Stimulated activated CD8-positive, alpha-beta memory T cell treated with anti-CD3 and anti-CD28 coated beads, Interleukin-7, amount 100 ng/mL, for 48 hours (primary cell): ENCODE measurements around the gene MVD.

Source experiments
- DNase-seq, 2 donors: peaks; one replicate each; pipeline ENCODE4 v3.0.0-alpha.2; 2020; ENCODE audit warnings: low read depth in 1 of 2; ENCODE audit errors: extremely low read depth in 1 of 2

Gene MVD

DNA sequence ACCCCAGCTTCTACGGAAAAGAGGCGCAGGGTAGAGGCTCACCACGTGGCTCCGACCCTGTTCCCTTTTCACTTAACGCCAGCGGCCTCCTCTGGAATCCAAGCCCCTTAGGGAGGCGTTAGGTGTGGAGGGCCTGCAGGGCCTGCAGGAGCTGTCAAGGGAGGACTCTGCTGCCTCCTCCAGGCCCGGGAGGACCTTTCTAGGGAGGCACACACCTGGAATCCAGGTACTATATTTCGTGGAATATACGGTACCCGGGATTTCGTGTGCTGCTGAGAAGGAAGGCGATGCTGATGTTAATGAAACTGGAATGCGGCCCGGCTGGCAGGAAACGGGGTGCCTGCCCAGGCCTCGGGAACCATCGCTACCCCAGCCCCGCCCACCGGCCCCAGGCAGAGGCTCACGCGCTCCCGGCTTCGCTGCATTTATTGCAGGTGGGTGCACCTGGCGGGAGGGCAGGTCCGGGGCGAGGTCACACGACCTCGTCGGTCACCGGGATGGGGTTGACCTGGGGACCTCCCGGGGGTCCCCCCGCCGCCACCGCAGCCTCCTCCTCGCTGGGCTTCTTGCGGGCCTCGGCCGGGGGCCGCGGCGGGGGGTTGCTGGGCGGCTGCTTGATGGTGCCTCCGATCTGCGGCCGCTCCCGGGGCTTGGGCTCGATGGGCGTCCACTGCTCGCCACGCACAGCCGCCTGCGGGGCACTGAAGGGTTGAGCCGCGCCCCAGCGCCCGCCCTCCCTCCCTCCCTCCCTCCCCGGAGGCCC, 19.8 kb downstream of the MVD start:
- DNase-seq = no peak

DNA sequence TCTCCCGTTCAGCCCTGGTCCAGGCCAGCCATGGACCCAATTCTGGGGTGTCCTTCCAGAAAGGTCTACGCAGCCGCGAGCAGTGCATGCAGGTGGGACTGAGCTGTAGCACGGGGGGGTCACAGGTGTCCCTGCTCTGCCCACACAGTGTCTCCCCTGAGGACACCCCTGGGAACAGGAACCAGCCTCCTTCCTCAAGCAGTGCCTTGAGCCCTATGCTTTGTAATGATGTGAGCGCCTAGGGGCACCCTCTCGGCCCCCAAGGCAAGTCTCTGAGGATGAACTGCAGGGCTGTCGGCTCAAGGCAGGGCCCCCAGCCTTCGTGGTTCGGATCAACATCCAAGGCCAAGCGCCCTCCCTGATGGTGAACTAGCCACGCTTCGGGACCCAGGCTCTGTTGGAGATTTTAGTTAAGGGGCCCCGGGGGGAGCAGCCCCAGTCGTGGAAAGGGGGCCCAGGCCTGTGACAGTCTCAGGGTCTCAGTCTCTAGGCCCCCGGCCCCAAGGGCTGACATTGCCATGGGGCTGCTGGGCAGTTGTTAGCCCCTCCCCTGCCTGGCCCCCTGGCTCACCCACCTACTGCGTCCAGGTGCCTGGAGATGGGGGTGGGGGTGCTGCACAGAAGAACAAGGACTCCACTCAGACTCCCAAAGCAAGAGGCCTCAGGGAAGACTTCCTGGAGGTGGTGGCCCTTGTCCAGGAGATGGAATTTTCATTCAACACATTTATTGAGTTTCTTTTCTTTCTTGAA, 22.2 kb downstream of the MVD start:
- DNase-seq = no peak

DNA sequence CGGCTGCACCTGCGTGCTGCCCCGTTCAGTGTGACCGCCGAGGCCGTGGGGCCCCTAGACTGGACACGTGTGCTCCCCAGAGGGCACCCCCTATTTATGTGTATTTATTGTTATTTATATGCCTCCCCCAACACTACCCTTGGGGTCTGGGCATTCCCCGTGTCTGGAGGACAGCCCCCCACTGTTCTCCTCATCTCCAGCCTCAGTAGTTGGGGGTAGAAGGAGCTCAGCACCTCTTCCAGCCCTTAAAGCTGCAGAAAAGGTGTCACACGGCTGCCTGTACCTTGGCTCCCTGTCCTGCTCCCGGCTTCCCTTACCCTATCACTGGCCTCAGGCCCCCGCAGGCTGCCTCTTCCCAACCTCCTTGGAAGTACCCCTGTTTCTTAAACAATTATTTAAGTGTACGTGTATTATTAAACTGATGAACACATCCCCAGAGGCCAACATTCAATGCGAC, 22.8 kb downstream of the MVD start:
- no peak for DNase-seq

DNA sequence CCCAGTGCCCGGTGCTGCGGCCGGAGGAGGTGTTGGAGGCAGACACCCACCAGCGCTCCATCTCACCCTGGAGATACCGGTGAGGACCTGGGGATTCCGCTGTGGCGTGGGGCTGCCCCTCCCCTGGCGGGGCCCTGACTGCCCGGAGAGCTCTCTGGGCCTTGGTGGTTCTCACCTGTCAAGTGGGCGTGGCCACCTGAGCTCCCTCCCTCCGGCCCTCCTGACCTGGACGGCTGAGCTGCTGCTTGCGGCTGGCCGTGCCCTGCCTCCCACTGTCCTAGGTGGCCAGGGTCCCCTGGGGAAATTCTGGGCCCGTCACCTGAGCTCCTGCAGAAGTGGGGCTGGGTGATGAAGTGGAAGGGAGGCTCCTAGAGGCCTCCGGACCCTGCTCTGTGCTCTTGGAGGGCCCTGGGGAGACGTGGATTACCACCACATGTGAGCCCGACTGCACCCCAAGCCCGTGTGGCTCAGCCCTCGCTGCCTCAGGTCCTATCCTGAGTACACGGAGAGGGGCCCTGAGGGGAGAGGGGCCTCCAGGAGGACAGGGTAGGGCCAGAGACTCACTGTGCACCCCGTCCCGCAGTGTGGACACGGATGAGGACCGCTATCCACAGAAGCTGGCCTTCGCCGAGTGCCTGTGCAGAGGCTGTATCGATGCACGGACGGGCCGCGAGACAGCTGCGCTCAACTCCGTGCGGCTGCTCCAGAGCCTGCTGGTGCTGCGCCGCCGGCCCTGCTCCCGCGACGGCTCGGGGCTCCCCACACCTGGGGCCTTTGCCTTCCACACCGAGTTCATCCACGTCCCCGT, 23.5 kb downstream of the MVD start:
- no peak for DNase-seq

DNA sequence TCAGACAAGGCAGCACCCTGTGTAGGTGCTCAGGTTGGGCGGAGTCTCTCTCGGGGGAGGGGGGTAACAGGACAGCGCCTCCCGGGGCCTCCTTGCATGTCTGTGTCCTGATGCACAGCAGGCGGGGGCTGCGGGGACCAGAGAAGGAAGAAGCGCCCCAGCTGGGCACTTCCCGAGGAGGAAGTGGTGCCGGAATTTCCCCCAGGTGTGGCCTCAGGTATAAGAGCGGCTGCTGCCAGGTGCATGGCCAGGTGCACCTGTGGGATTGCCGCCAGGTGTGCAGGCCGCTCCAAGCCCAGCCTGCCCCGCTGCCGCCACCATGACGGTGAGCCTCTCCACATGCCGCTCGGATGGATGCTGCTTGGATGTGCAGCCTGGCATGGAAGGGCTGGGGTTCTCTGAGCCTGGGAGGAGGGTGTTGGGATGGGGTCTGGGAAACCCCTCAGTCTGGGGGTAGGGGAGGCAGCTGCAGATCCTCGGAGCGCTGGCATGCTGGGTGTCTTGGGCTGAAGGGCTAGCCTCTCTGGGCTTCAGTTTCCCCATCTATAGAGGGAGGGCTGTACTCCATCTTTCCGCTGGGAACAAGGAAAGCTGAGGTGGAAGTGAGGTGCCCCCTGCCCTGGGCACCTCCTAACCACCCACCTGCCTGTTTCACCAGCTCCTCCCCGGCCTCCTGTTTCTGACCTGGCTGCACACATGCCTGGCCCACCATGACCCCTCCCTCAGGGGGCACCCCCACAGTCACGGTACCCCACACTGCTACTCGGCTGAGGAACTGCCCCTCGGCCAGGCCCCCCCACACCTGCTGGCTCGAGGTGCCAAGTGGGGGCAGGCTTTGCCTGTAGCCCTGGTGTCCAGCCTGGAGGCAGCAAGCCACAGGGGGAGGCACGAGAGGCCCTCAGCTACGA, 24.3 kb downstream of the MVD start, which contains the start of gene IL17C:
Gene IL17C (plus strand): TSS at position 250 of the 908 bp plus-strand sequence. CDS start 70 bp downstream, at position 320.
- no peak for DNase-seq

DNA sequence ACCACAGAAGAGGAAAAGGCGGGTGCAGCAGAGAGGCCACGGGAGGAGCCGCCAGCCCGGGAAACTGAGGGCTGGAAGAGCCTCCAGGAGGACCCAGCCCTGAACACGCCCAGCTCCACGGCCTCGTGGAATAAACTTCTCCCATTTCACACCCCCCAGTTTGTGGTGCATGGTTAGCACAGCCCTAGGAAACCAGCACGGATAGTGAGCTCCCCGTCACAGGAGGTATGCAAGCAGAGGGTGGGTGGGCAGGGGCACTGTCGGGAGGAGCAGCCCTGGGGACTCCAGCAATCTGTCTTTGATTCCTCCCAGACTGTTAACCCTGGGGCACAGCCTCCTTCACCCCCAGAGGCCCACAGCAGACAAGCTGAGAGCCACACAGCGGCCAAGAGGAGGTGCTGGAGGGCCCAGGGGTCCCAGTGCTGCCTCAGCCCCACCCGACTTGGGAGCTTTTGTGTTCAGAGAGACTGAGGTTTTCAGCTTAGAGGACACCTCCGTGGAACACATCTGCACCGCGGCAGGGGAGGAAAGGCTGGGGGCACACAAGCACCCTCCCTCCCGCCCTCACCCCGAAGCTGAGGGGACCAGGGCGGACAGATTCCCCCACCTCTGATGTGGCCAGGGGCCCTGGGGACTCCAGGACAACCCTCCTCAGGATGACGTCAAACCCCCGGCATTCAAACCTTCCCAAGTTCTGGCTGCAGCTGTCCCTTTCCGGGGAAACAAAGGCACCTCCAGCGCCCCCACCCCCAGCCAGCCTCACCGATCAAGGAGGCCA, 26.2 kb downstream of the MVD start:
- DNase-seq = no peak

DNA sequence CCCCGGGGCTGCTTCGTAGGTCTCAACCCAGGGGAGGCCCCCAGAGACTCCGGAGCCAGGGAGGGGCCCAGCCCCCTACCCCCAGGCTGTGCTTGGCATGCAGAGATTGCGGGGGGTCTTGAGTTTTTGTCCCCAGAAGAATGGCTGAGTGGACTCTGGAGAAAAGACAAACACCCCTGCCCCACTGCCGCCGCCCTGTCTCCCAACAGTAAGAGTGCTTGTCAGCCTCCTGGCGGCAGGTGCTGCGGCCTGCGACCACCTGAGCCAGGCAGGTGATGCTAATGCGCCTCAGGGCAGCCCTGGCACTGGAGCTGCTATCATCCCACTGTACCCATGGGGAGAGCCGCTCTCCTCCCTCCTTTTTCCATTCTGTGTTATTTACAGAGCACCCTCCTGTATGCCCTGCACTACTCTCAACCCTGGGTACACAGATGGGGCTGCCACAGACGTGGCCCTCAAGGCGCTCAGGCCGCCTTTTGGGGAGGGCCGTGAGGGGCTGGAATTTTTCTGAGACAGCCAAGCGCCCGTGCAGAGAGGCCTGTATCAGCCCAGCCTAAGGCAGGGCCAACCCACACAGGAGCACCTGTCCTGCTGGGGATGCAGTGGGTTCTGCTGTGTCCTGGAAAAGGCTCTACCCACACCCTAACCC, 27.1 kb downstream of the MVD start:
- DNase-seq = no peak

DNA sequence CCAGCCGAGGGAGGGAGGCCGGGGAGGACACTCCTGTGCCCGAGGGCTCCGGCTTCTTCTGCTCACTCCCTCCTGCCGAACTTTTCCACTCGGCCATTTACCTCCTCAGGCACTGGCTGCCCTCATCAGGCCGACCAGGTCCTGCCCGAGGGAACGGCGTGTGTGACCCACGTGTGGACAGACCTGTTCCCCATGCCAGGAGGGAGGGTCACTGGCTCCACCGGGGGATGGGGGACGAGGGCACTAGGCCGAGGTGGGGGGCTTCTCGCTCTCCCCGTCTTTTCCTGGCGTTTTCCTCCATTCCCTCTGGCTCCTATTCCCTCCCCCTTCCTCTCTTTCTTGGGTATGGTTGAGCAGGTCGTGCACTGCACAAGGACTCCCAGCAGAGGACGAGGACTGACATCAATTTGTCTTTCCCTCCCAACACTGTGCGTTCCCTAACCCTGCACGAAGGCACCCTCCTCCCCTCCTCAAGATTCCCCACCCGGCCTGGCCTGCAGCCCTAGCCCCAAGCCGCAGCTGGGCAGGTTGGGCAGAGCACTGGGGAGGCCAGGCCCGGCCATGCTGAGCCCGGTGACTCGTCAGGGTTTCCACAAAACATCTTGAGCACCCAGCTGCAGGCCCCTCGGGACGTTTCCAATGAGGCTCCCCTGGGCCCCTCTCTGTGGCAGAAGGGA, 27.8 kb downstream of the MVD start:
- DNase-seq = no peak

DNA sequence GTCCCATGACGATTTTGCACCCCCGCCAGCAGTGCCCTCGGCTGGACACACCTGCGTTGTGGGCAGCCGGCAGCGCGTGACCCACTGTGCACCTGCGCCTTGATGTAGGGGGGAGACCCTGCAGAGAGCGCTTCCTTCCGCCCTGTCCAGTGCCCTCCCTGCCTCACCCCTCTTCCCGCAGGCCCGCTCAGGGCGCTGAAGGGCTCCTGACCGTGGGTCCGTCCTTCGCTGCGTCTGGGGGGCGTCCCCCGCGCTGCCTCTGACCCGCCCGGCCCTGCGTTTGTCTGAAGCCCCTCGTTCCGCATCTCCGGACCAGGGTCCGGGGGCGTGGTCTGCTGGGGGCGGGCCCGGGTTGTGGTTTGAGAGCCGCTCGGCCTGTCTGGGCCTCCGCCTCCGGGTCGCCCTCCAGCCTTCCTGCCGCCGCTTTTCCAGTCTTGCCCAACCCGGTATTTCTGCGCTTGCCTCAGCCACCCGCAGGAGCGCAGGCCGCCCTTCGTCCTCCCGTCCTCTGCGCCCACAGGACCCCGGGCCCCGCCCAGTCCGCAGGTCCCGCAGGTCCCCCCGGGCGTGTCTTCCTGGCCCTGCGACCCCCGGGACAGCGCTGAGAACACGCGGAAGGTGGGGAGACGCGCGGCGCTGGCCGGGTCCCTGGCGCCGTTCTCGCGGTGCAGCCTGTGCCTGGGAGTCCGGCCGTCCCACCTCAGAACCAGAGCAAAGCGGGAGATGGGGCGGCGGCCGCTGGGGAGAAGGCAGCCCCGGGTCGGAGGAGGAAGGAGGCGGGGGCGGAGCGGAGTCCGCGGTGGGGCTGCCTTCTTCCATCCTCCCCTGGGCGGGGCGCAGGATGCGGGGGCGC, 28.5 kb downstream of the MVD start:
- peak; percentile 45 to 47 for DNase-seq

DNA sequence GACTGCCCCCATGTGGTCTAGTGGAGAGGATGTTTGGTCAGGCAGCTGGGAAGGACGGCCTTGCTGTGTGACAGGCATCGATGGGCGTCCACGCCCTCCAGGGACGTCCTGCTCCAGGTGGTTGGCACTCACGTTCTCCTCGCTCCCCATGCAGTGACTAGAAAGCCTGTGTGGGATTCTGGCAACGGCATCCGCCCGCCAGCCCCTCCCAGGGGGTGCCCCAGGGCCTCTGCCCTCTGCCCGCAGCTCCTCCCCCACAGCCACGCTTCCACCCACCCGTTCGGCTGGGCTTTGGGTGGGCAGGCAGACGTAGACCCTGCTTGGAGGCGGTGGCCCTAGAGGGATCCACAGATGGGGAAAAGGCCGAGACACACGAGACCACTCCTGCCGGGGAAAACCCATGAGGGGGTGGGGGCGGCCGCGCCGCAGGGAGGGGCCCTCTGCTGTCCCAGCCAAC, 29.2 kb downstream of the MVD start:
- DNase-seq = peak; percentile 45 to 56

DNA sequence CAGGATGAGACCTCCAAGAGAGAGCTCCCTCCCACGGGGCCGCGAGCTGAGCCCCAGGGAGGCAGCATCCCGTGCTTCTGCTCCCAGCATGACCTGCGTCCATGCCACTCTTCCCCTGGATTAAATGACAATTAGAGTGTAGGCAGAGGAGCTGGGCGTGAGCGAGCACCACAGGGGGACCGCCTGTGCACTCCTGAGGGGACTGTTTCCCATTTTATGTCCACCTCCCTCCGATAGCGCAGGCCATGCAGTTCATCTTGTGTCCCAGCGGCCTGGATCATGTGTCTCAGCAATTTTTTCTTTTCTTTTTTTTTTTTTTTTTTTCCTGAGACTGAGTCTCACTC, 30.3 kb downstream of the MVD start:
- no peak for DNase-seq

DNA sequence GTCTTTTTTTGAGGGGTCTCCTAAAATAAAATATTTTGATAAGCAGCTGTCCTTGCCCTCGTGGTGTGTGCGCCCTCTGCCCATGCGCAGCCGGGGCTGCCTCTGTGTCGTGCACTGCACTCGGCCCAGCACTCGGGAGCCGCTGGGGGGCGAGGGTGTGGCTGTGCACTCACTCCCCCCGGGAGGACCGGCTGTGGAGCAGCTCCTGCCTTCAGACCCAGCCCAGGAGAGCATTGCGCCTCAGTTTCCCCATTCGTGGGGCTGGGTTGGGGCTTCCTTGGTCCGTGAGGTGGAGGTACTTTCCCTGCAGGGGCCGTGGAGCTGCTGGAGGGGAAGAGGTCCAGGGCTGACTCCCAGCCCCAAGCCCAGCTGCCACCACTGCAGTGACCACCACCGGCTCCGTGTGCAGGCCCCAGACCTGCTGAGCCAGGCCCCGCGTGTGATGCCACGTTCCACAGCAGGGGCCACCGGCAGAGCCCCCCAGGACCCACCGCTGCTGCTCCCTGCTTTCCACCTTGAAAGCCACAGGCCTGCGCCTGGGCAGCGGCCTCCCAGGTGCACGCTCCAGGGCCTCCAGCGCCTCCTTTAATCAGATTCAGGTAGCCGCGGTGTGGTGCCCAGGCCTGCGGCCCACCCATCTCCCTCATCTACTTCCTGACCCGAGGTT, 30.8 kb downstream of the MVD start:
- DNase-seq = no peak

DNA sequence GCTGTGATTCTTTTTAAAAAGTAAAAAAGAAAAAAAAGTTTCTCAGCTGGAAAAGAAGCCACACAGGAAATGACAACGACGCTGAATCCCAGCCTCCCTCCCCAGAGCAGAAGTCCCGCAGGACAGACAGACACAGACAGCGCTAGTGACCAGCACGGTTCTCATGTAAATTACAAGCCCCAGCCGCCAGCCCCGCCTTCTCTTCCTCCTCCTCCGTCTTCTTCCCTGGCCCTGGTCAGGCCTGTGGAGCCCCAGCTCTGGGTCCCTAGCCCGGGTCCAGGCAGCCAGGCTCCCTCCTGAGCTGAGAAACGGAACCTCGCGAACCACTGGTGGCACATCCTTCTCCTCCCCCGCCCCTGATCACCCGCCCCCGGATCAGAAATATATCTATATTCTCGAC, 31.5 kb downstream of the MVD start:
- DNase-seq = no peak

DNA sequence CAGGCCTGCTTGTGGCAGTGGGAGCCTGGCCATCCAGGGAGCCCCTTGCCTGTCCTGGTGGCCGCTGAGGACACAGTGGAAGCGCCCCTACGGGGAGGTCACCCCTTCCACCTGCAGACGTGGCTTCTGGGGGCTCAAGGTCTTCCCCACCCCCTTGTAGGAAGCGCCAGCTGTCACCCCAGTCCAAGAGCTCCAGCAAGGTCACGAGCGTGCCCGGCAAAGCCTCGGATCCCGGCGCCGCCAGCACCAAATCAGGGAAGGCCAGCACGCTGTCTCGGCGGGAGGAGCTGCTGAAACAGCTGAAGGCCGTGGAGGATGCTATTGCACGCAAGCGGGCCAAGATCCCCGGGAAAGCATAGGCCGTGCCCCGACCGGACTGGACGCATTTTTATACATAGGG, 31.9 kb downstream of the MVD start:
- DNase-seq = no peak

DNA sequence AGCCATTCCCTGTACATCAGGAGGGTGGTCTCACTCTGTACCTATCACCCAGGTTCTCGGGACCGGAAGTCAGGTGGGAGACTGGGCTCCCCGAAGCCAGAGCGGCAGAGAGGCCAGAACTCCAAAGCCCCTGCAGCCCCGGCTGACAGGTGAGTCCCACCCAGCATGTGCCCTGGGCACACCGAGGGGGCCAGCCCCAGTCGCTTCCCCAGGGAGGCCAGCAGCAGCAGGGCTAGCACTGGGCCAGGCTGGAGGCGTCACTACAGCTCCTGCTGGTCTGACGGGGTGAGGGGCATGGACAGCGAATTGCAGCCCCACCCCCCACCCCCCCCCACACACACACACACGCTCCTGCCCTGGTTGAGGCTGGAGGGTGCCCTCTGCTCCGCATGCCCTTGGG, 32.5 kb downstream of the MVD start:
- no peak for DNase-seq

DNA sequence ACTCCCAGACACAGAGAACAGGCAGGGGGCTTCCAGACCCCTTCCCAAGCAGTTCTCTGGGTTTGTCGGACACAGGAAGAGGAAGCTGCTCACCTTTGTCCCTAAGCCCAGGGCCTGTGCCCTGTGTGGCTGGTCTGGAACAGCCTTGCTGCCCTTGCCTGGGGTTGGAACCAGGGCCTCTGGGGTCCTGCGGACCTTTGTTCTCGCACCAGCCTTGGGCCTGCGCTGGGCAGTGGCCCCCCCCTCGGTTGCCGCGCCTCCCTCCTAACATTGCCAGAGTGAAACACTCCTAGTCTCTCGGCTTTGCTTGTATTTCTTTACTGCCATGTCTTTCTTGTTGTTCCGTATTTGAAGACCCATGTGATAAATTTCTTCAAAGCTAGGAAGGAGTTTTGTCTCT, 33.1 kb downstream of the MVD start:
- no peak for DNase-seq

DNA sequence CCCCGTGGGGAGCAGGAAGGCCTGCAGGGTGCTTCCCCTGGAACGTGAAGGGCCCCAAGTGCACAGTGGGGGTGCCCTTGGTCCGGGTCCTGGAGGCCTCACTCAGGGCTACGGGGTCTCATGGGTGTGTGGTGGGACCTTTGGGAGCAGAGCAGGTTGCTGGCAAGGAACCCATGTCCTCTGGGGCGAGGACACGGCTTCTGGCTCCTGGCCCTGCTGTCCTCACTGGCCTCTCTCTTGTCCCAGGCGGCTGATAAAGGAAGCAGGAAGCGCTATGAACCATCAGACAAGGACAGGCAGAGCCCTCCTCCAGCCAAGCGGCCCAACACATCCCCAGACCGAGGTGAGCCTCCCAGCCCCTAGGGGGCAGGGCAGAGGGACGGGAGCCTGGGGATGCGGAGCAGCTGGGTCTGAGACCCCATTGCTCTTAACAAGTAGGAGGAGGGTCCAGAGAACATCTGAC, 34.3 kb downstream of the MVD start:
- DNase-seq = no peak
